SH-SY5Y (cell line): ENCODE measurements around the gene AK5.

Source experiments
- GATA2 ChIP-seq: IDR thresholded peaks from 2 replicates; pipeline ENCODE4 v1.6.1; 2011; ENCODE audit warnings: mild to moderate bottlenecking, low read depth, low read length
- GATA3 ChIP-seq: IDR thresholded peaks from 2 replicates; pipeline ENCODE4 v1.6.1; 2011; ENCODE audit warnings: low read depth, mild to moderate bottlenecking, low read length, moderate library complexity

GRCh38 chr1:77416692-77417450 is 135.1 kb downstream of the AK5 start:
- TF ChIP-seq GATA2 = no peak
- TF ChIP-seq GATA3 = no peak
